GM12878 (cell line): ENCODE results near the gene EXOC4. TPM values are rescaled to one million over a fixed set of nuclear protein-coding genes. Genes with fewer than 3 reads are reported as not detected.

Experiments
- ATAC-seq: fragments of 200-7000 bp; cut with Tn5 transposase; 3 replicates; pipeline ENCODE4 v1.9.1; 2020; ENCODE audit warnings: mild to moderate bottlenecking, moderate library complexity
- BruUV-seq: library from RNA; stranded (reverse); fragments of 400-500 nt; replicated peaks from 2 replicates; lab custom pipeline; 2021; lab: Mats Ljungman, UMichigan
- CTCF ChIA-PET: fragments of 300-600 bp; sonication (Branson Sonifier 250); formaldehyde crosslinking; extraction: SDS; loops from one replicate; lab custom pipeline; 2021; ENCODE audit warnings: inconsistent platforms; lab: Yijun Ruan, JAX
- POLR2A ChIA-PET: fragments of 350-600 bp; formaldehyde crosslinking; extraction: SDS; loops from one replicate; lab custom pipeline; 2021; ENCODE audit warnings: inconsistent platforms; lab: Charles Lee
- RAD21 ChIA-PET: fragments of 300-600 bp; sonication (Branson Sonifier 250); formaldehyde crosslinking; loops from one replicate; lab custom pipeline; 2023; ENCODE audit warnings: antibody characterized with exemption; ENCODE audit not compliant: unreplicated experiment; lab: Charles Lee
- SMC1A ChIA-PET: fragments of 300-600 bp; sonication (Branson Sonifier 250); formaldehyde crosslinking; loops from one replicate; lab custom pipeline; 2023; ENCODE audit not compliant: unreplicated experiment, uncharacterized antibody; lab: Charles Lee
- DNase-seq: peaks from one replicate; pipeline ENCODE4 v3.0.0-alpha.2; 2011; ENCODE audit warnings: low read depth, low spot score
- FAIRE-seq: peaks from 3 replicates; lab custom pipeline; 2011; peaks lifted over from hg19 to GRCh38; lab: Jason Lieb, UNC
- H2AFZ ChIP-seq: 2 replicates; pipeline ENCODE4 v1.6.0; 2011; ENCODE audit warnings: low read depth, low read length, control low read depth; ENCODE audit not compliant: control insufficient read depth
- H3K27ac ChIP-seq: 2 replicates; pipeline ENCODE4 v1.5.1; 2011; ENCODE audit warnings: control low read depth; ENCODE audit not compliant: control insufficient read depth, insufficient read depth
- H3K27me3 ChIP-seq, 2 experiments: replicated peaks in 1 of 2; 2 replicates each; pipeline versions ENCODE4 v1.6.0 to v1.6.1; 2011; ENCODE audit warnings: low read length in 1 of 2; ENCODE audit not compliant: control insufficient read depth in 2 of 2, insufficient read depth in 2 of 2
- H3K36me3 ChIP-seq, 2 experiments: 2 replicates each; pipeline ENCODE4 v1.5.1; 2011; ENCODE audit warnings: low read length in 1 of 2; ENCODE audit not compliant: control insufficient read depth in 2 of 2, insufficient read depth in 2 of 2
- H3K4me1 ChIP-seq: 2 replicates; pipeline ENCODE4 v1.6.1; 2011; ENCODE audit warnings: mild to moderate bottlenecking, low read length, moderate library complexity, mixed read lengths; ENCODE audit not compliant: control insufficient read depth, insufficient read depth
- H3K4me2 ChIP-seq: 2 replicates; pipeline ENCODE4 v1.6.0; 2011; ENCODE audit warnings: control low read depth; ENCODE audit not compliant: control insufficient read depth, insufficient read depth
- H3K4me3 ChIP-seq: fragments of 200-600 bp; sonication (generic); 2 replicates; pipeline ENCODE4 v1.5.1; 2016
- H3K79me2 ChIP-seq: 2 replicates; pipeline ENCODE4 v1.6.0; 2011; ENCODE audit warnings: low read length; ENCODE audit not compliant: control insufficient read depth, insufficient read depth
- H3K9ac ChIP-seq: 2 replicates; pipeline ENCODE4 v1.8.0; 2011; ENCODE audit warnings: low read length, control low read depth, mixed read lengths; ENCODE audit not compliant: control insufficient read depth, insufficient read depth
- H3K9me3 ChIP-seq: replicated peaks from 3 replicates; pipeline ENCODE4 v1.5.1; 2011; ENCODE audit warnings: mild to moderate bottlenecking, low read length; ENCODE audit not compliant: control insufficient read depth, insufficient read depth
- H4K20me1 ChIP-seq: 2 replicates; pipeline ENCODE4 v1.6.0; 2011; ENCODE audit not compliant: control insufficient read depth, insufficient read depth
- BCLAF1 ChIP-seq: fragments of 450-650 bp; IDR thresholded peaks from 2 replicates; pipeline ENCODE4 v1.6.1; 2017; ENCODE audit warnings: antibody characterized with exemption, mild to moderate bottlenecking, moderate library complexity
- CEBPZ ChIP-seq: fragments of 150-350 bp; IDR thresholded peaks from 2 replicates; pipeline ENCODE4 v1.6.1; 2016; ENCODE audit warnings: low read depth, low read length
- EED ChIP-seq: sonication (generic); IDR thresholded peaks from 2 replicates; pipeline ENCODE4 v1.6.1; 2016; ENCODE audit warnings: antibody characterized with exemption, low read depth
- GATAD2B ChIP-seq: fragments of 450-650 bp; conservative IDR thresholded peaks from 2 replicates; pipeline ENCODE4 v1.6.1; 2017; ENCODE audit warnings: low read depth, mild to moderate bottlenecking, moderate library complexity
- IRF4 ChIP-seq: IDR thresholded peaks from 2 replicates; pipeline ENCODE4 v1.6.1; 2011; ENCODE audit warnings: low read depth, low read length
- MYB ChIP-seq: fragments of 150-350 bp; IDR thresholded peaks from 2 replicates; pipeline ENCODE4 v1.6.1; 2014; ENCODE audit warnings: mild to moderate bottlenecking, low read depth, low read length, borderline replicate concordance
- PAX8 ChIP-seq: fragments of 450-650 bp; IDR thresholded peaks from 2 replicates; pipeline ENCODE4 v1.6.1; 2017; ENCODE audit warnings: mild to moderate bottlenecking, moderate library complexity
- POLR2A ChIP-seq: IDR thresholded peaks from 2 replicates; pipeline ENCODE4 v1.6.1; 2011; ENCODE audit warnings: low read depth, mild to moderate bottlenecking, low read length
- POLR2AphosphoS5 ChIP-seq: IDR thresholded peaks from 2 replicates; pipeline ENCODE4 v1.6.1; 2011; ENCODE audit warnings: mild to moderate bottlenecking, low read length, inconsistent platforms
- PRDM15 ChIP-seq: fragments of 450-650 bp; formaldehyde crosslinking; IDR thresholded peaks from 2 replicates; pipeline ENCODE4 v1.4.0; 2020; ENCODE audit warnings: mild to moderate bottlenecking, moderate library complexity
- RFX5 ChIP-seq: IDR thresholded peaks from 2 replicates; pipeline ENCODE4 v1.6.1; 2011; ENCODE audit warnings: low read depth, low read length, improper control_type of control experiment
- SIX5 ChIP-seq: IDR thresholded peaks from 2 replicates; pipeline ENCODE4 v1.6.1; 2011; ENCODE audit warnings: mild to moderate bottlenecking, low read depth, low read length, moderate library complexity; ENCODE audit not compliant: severe bottlenecking
- TAF1 ChIP-seq: IDR thresholded peaks from 2 replicates; pipeline ENCODE4 v1.6.1; 2011; ENCODE audit warnings: mild to moderate bottlenecking, low read depth, low read length, borderline replicate concordance
- ZNF384 ChIP-seq: IDR thresholded peaks from 2 replicates; pipeline ENCODE4 v1.6.1; 2012; ENCODE audit warnings: low read depth, mild to moderate bottlenecking, low read length, improper control_type of control experiment, borderline replicate concordance
- WGBS: methylation state at CpG from one replicate; pipeline ENCODE4 v1.1.6; 2016; ENCODE audit warnings: low lambda C conversion rate; ENCODE audit not compliant: insufficient replicate concordance, insufficient coverage; ENCODE audit errors: missing lambda C conversion rate; 5-methylcytosine and 5-hydroxymethylcytosine counted together
- in situ Hi-C: fragments of 300-500 bp; cut with MboI; formaldehyde crosslinking; loops from 9 replicates; pipeline ENCODE4 v1.14.3; 2018; ENCODE audit warnings: mixed read lengths
- intact Hi-C: fragments of 100-400 bp; cut with micrococcal nuclease; formaldehyde crosslinking; loops from one replicate; pipeline ENCODE4 v1.14.2; 2022; ENCODE audit not compliant: unreplicated experiment
- polyA plus RNA-seq, 11 experiments: library from polyadenylated mRNA; depleted of rRNA in 4 of 11; unstranded in 6 of 11; stranded (reverse) in 5 of 11; fragments of >200 nt; fragmentation: Nextera tagmentation in 4 of 11; fragmentation: Illumina TruSeq in 1 of 11; extraction: Ambion mirVana in 4 of 11; extraction: Trizol in 1 of 11; gene quantifications; 1 replicate in 1 of 11; 2 replicates in 10 of 11; pipeline versions ENCODE4 v1.2.1 to v1.2.3, GENCODE V29; 2011 to 2016; ENCODE audit warnings: inconsistent platforms in 2 of 11, missing spikeins in 2 of 11, low read depth in 1 of 11
- total RNA-seq, 4 experiments: library from RNA; depleted of rRNA in 3 of 4; stranded (reverse); fragments of >200 nt in 3 of 4; fragmentation: Illumina TruSeq in 1 of 4; extraction: Trizol in 1 of 4; gene quantifications; 2 replicates each; pipeline versions ENCODE4 v1.2.1 to v1.2.3, GENCODE V29; 2013 to 2021

Gene EXOC4
- total and polyA plus RNA-seq, 10 of the 15 experiments (the other 5 are each of a cell fraction or from before 2014, with no cell fraction given) = 13.2 to 44.5 (median 29.6) TPM

GRCh38 chr7:133945497-133945896 is 692.6 kb downstream of the EXOC4 start:
- no peaks in the 10 kb centered on the region for H3K4me1 ChIP-seq
- in situ Hi-C loops (no loop called here), intact Hi-C loops (no loop called here)
- RAD21 ChIA-PET = no interaction called here
- no peaks in the 10 kb centered on the region for H4K20me1 ChIP-seq
- H3K4me2 ChIP-seq = no peak overlapping the region
- no peak overlapping the region for H3K9ac ChIP-seq
- SMC1A ChIA-PET = no interaction called here
- H3K9me3 ChIP-seq = no peaks in the 10 kb centered on the region
- H3K27me3 ChIP-seq = no peaks in the 10 kb centered on the region
- no peak overlapping the region for H2AFZ ChIP-seq
- WGBS = 78% methylated on average over 5 of the region's 5 CpGs
- DNase-seq = no peak
- H3K79me2 ChIP-seq = no peaks in the 10 kb centered on the region
- no peak for TF ChIP-seq IRF4
- no peak for TF ChIP-seq EED
- TF ChIP-seq CEBPZ = no peak
- TF ChIP-seq BCLAF1 = no peak
- TF ChIP-seq MYB = no peak
- TF ChIP-seq PAX8 = no peak
- no peak for TF ChIP-seq RFX5
- TF ChIP-seq ZNF384 = no peak
- TF ChIP-seq TAF1 = no peak
- TF ChIP-seq GATAD2B = no peak
- no peak for TF ChIP-seq POLR2AphosphoS5
- no peak for TF ChIP-seq POLR2A
- no peak for TF ChIP-seq PRDM15 (CRISPR knock-in tag)
- no peak for TF ChIP-seq SIX5
- TF ChIP-seq, all 136 proteins: peak for 0
- CTCF ChIA-PET = interaction anchor here (0.9 to 1.5 kb wide), 2 partner anchors 11 to 12 kb away, joined by 3 to 5 read pairs; no protein-coding TSS in a partner anchor
- H3K36me3 ChIP-seq = no peaks in the 10 kb centered on the region
- no TSS peak for BruUV-seq
- POLR2A ChIA-PET = no interaction called here
- no peak overlapping the region for H3K27ac ChIP-seq
- no peak overlapping the region for H3K4me3 ChIP-seq
- ATAC-seq (no peak), FAIRE-seq (no peak)
